Parathyroid adenoma (tissue), 2 donors: ENCODE measurements around the gene LCE6A.

Experiments
- H2AFZ ChIP-seq: fragments of 300-600 bp; sonication (generic); one replicate; pipeline ENCODE4 v1.7.0; 2017; ENCODE audit warnings: antibody characterized with exemption, mild to moderate bottlenecking
- H3K27ac ChIP-seq: fragments of 300-600 bp; sonication (generic); one replicate; pipeline ENCODE4 v1.7.0; 2017
- H3K27me3 ChIP-seq: fragments of 300-600 bp; sonication (generic); one replicate; pipeline ENCODE4 v1.7.0; 2017; ENCODE audit warnings: low read length; ENCODE audit not compliant: control insufficient read depth, insufficient read depth
- H3K36me3 ChIP-seq: fragments of 300-600 bp; sonication (generic); one replicate; pipeline ENCODE4 v1.7.0; 2017; ENCODE audit warnings: low read length; ENCODE audit not compliant: control insufficient read depth, insufficient read depth
- H3K4me1 ChIP-seq: fragments of 300-600 bp; sonication (generic); one replicate; pipeline ENCODE4 v1.7.0; 2017; ENCODE audit warnings: control low read depth
- H3K4me2 ChIP-seq: fragments of 300-600 bp; sonication (generic); one replicate; pipeline ENCODE4 v1.7.0; 2017; ENCODE audit warnings: low read length
- H3K4me3 ChIP-seq: fragments of 300-600 bp; sonication (generic); one replicate; pipeline ENCODE4 v1.7.0; 2017; ENCODE audit warnings: low read depth, low read length
- H3K79me2 ChIP-seq: fragments of 300-600 bp; sonication (generic); one replicate; pipeline ENCODE4 v1.7.0; 2017; ENCODE audit warnings: control low read depth
- H3K9ac ChIP-seq: fragments of 300-600 bp; sonication (generic); one replicate; pipeline ENCODE4 v1.7.0; 2017; ENCODE audit warnings: mild to moderate bottlenecking
- H3K9me3 ChIP-seq: fragments of 300-600 bp; sonication (generic); one replicate; pipeline ENCODE4 v1.7.0; 2017; ENCODE audit warnings: low read length; ENCODE audit not compliant: control insufficient read depth
- TF ChIP-seq, protein P1 (sequence below): fragments of 300-600 bp; sonication (generic); IDR thresholded peaks from one replicate; pipeline ENCODE4 v1.7.0; 2017; ENCODE audit warnings: antibody characterized with exemption, mild to moderate bottlenecking
- donor health status: primary hyperparathyroidism.

Gene LCE6A

DNA sequence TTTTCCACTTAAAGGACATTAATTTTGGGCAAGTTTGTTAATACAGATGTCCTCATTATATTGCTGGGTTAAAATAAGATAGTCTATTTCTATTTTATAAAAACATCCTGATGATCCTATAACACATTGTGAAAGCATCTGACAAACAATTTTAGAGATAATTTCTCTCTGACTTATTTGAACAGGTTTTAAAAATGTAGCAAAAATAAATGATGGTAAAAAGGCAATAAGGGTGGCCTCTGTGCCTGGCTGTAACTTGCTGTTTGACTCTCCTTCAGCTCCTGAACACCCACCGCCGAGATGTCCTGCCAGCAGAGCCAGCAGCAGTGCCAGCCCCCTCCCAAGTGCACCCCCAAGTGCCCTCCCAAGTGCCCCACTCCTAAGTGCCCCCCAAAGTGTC lies 15.5 kb upstream of the LCE6A start, which contains the start of gene LCE1A:
LCE1A (plus strand) TSS at position 301 of the 400 bp plus-strand sequence; CDS start at position 301, 0 bp downstream.
- Histone ChIP-seq H3K4me3 (no peak within 1 kb of the TSS), H3K9ac (no peak within 1 kb of the TSS), H3K36me3 (no peaks in the 10 kb centered on the region), H3K27ac (no peak within 1 kb of the TSS), H3K27me3 (no peaks in the 10 kb centered on the region), H3K79me2 (no peaks in the 10 kb centered on the region), H3K9me3 (no peaks in the 10 kb centered on the region), H2AFZ (no peak within 1 kb of the TSS), H3K4me1 (no peaks in the 10 kb centered on the region), H3K4me2 (no peak within 1 kb of the TSS)
- TF ChIP-seq, protein P1, sequence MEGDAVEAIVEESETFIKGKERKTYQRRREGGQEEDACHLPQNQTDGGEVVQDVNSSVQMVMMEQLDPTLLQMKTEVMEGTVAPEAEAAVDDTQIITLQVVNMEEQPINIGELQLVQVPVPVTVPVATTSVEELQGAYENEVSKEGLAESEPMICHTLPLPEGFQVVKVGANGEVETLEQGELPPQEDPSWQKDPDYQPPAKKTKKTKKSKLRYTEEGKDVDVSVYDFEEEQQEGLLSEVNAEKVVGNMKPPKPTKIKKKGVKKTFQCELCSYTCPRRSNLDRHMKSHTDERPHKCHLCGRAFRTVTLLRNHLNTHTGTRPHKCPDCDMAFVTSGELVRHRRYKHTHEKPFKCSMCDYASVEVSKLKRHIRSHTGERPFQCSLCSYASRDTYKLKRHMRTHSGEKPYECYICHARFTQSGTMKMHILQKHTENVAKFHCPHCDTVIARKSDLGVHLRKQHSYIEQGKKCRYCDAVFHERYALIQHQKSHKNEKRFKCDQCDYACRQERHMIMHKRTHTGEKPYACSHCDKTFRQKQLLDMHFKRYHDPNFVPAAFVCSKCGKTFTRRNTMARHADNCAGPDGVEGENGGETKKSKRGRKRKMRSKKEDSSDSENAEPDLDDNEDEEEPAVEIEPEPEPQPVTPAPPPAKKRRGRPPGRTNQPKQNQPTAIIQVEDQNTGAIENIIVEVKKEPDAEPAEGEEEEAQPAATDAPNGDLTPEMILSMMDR, result no peak

- no peaks in the 10 kb centered on the region for H3K9me3 ChIP-seq
- H3K4me3 ChIP-seq, result no peak overlapping the region
- no peak overlapping the region for H2AFZ ChIP-seq
- no peaks in the 10 kb centered on the region for H3K79me2 ChIP-seq
- no peak overlapping the region for H3K9ac ChIP-seq
- no peaks in the 10 kb centered on the region for H3K4me1 ChIP-seq
- TF ChIP-seq, protein P1, result no peak
- H3K36me3 ChIP-seq, result no peaks in the 10 kb centered on the region
- H3K27ac ChIP-seq, result no peak overlapping the region
- no peak overlapping the region for H3K4me2 ChIP-seq
- no peaks in the 10 kb centered on the region for H3K27me3 ChIP-seq
These were observed 5.8 kb upstream of the LCE6A start for GRCh38 chr1:152836870-152837269.

- Histone ChIP-seq H3K27me3 (no peaks in the 10 kb centered on the region), H3K36me3 (no peaks in the 10 kb centered on the region), H3K79me2 (no peaks in the 10 kb centered on the region), H3K9ac (no peak overlapping the region), H2AFZ (no peak overlapping the region), H3K4me2 (no peak overlapping the region), H3K4me1 (no peaks in the 10 kb centered on the region), H3K9me3 (no peaks in the 10 kb centered on the region), H3K4me3 (no peak overlapping the region), H3K27ac (no peak overlapping the region)
- TF ChIP-seq, protein P1, result no peak
These were observed 13.0 kb downstream of the LCE6A start for GRCh38 chr1:152855661-152856060.

- Histone ChIP-seq H3K27ac (no peak overlapping the region), H3K4me1 (no peaks in the 10 kb centered on the region), H3K79me2 (no peaks in the 10 kb centered on the region), H2AFZ (no peak overlapping the region), H3K4me2 (no peak overlapping the region), H3K36me3 (no peaks in the 10 kb centered on the region), H3K4me3 (no peak overlapping the region), H3K9me3 (no peaks in the 10 kb centered on the region), H3K9ac (no peak overlapping the region), H3K27me3 (no peaks in the 10 kb centered on the region)
- TF ChIP-seq, protein P1, result no peak
These were observed 15.4 kb downstream of the LCE6A start for GRCh38 chr1:152858062-152858461.

DNA sequence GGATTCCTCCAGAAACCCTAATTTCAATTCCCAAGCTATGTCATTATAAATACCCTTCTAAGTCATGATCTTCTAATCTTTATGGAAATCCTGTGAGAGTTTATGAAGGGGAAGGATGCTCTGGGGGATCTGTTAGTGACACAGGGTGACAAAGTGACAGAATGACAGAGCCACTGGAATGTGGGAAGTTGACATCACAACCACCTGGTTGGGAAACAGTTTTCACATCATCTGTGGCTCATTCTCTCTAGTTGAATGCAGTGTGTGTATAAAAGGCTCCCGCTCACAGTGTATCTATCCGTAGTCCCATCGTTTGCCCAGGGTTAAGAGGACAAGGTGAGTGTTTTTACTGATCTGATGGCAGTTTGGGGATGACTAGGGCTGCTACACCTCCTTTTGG lies 17.0 kb downstream of the LCE6A start, which contains the start of gene LCE7A:
LCE7A (plus strand) TSS at position 301 of the 400 bp plus-strand sequence. CDS start 702 bp downstream, outside the sequence.
- Histone ChIP-seq H3K27ac (no peak within 1 kb of the TSS), H2AFZ (no peak within 1 kb of the TSS), H3K4me3 (no peak within 1 kb of the TSS), H3K9ac (no peak within 1 kb of the TSS), H3K4me2 (no peak within 1 kb of the TSS), H3K27me3 (no peaks in the 10 kb centered on the region), H3K36me3 (no peaks in the 10 kb centered on the region), H3K79me2 (no peaks in the 10 kb centered on the region), H3K4me1 (no peaks in the 10 kb centered on the region), H3K9me3 (no peaks in the 10 kb centered on the region)
- TF ChIP-seq, protein P1, result no peak
